Tibial nerve (tissue), 4 donors: Measurements from ENCODE around the gene LRRIQ3. TPM values are rescaled to one million over a fixed set of nuclear protein-coding genes. Genes with fewer than 3 reads are reported as not detected.

Experiments
- DNase-seq, 2 donors: peaks; one replicate each; pipeline ENCODE4 v3.0.0-alpha.2; 2019; ENCODE audit warnings: low spot score in 2 of 2
- H3K27ac ChIP-seq, 4 donors: fragments of 200-600 bp; sonication (generic) in 3 of 4; one replicate each; pipeline ENCODE4 v1.5.1; 2017 to 2019; ENCODE audit warnings: mild to moderate bottlenecking in 1 of 4
- H3K27me3 ChIP-seq, 2 donors: fragments of 200-600 bp; sonication (generic) in 1 of 2; one replicate each; pipeline versions ENCODE4 v1.5.1 to v1.6.0; 2017 to 2019
- H3K36me3 ChIP-seq, 3 donors: fragments of 200-600 bp; sonication (generic); one replicate each; pipeline ENCODE4 v1.5.1; 2018 to 2019
- H3K4me1 ChIP-seq, 4 donors: fragments of 200-600 bp; sonication (generic) in 3 of 4; one replicate each; pipeline ENCODE4 v1.5.1; 2017 to 2019
- H3K4me3 ChIP-seq, 4 donors: fragments of 200-600 bp; sonication (generic) in 3 of 4; one replicate each; pipeline ENCODE4 v1.5.1; 2017 to 2019; ENCODE audit warnings: mild to moderate bottlenecking in 1 of 4, moderate library complexity in 1 of 4
- H3K9me3 ChIP-seq, 4 donors: fragments of 200-600 bp; sonication (generic) in 3 of 4; one replicate each; pipeline ENCODE4 v1.5.1; 2017 to 2019
- CTCF ChIP-seq, 5 experiments: fragments of 200-600 bp in 3 of 5; fragments of 450-650 bp in 2 of 5; sonication (generic) in 3 of 5; IDR thresholded peaks; one replicate each; pipeline ENCODE4 v1.5.1; 2016 to 2019; ENCODE audit warnings: antibody characterized with exemption in 5 of 5, mild to moderate bottlenecking in 3 of 5, moderate library complexity in 2 of 5
- EP300 ChIP-seq, 2 donors: sonication (generic); formaldehyde crosslinking; IDR thresholded peaks; one replicate each; pipeline ENCODE4 v1.6.1; 2017; ENCODE audit warnings: antibody characterized with exemption in 2 of 2, mild to moderate bottlenecking in 1 of 2
- POLR2A ChIP-seq, 2 donors: fragments of 450-650 bp; IDR thresholded peaks; one replicate each; pipeline ENCODE4 v1.6.1; 2017; ENCODE audit warnings: antibody characterized with exemption in 2 of 2, mild to moderate bottlenecking in 2 of 2, moderate library complexity in 2 of 2
- WGBS, 2 donors: methylation state at CpG; one replicate each; pipeline ENCODE4 v1.1.5; 2018; 5-methylcytosine and 5-hydroxymethylcytosine counted together
- total RNA-seq, 4 donors: library from RNA; depleted of rRNA; stranded (reverse); fragments of >200 nt; gene quantifications; one replicate each; pipeline ENCODE4 v1.1.0, GENCODE V29; 2016

Gene LRRIQ3
- total RNA-seq, 4 donors from 2014 or later: 0.20 to 1.3 (median 0.55) TPM

GRCh38 chr1:74065081-74065480 is 132.9 kb downstream of the LRRIQ3 start:
- no peak overlapping the region for H3K27ac ChIP-seq
- no peak overlapping the region for H3K4me3 ChIP-seq
- no peak for DNase-seq
- H3K4me1 ChIP-seq: no peaks in the 10 kb centered on the region
- no peaks in the 10 kb centered on the region for H3K27me3 ChIP-seq
- no peaks in the 10 kb centered on the region for H3K36me3 ChIP-seq
- TF ChIP-seq CTCF (IDR thresholded peaks at IDR 0.05) (no peak), POLR2A (IDR thresholded peaks at IDR 0.05) (no peak), EP300 (IDR thresholded peaks at IDR 0.05) (no peak)
- H3K9me3 ChIP-seq: peaks cover 0 to 5% (median 0%) of the 10 kb centered on the region in 4 donors

- Histone ChIP-seq H3K27ac (no peak overlapping the region), H3K4me1 (no peaks in the 10 kb centered on the region), H3K36me3 (no peaks in the 10 kb centered on the region), H3K4me3 (no peak overlapping the region), H3K27me3 (no peaks in the 10 kb centered on the region), H3K9me3 (peaks cover 0 to 5% (median 0%) of the 10 kb centered on the region in 4 donors)
- no peak for DNase-seq
- no peak for TF ChIP-seq POLR2A (IDR thresholded peaks at IDR 0.05)
- TF ChIP-seq CTCF (IDR thresholded peaks at IDR 0.05): no peak
- no peak for TF ChIP-seq EP300 (IDR thresholded peaks at IDR 0.05)
Measured at GRCh38 chr1:74057719-74058118, 140.3 kb downstream of the LRRIQ3 start.

- no peak overlapping the region for H3K27ac ChIP-seq
- no peak for DNase-seq
- 62 to 65% methylated on average over 1 of the region's 1 CpG for WGBS, 2 donors
- no peaks in the 10 kb centered on the region for H3K4me1 ChIP-seq
- H3K27me3 ChIP-seq: no peaks in the 10 kb centered on the region
- H3K4me3 ChIP-seq: no peak overlapping the region
- no peaks in the 10 kb centered on the region for H3K36me3 ChIP-seq
- TF ChIP-seq EP300 (IDR thresholded peaks at IDR 0.05) (no peak), CTCF (IDR thresholded peaks at IDR 0.05) (no peak), POLR2A (IDR thresholded peaks at IDR 0.05) (no peak)
- H3K9me3 ChIP-seq: no peaks in the 10 kb centered on the region
Measured at GRCh38 chr1:74053407-74053806, 144.6 kb downstream of the LRRIQ3 start.

- Histone ChIP-seq H3K4me1 (no peaks in the 10 kb centered on the region), H3K27ac (no peak overlapping the region), H3K36me3 (no peaks in the 10 kb centered on the region), H3K9me3 (peaks cover 0 to 15% (median 0%) of the 10 kb centered on the region in 4 donors), H3K27me3 (no peaks in the 10 kb centered on the region), H3K4me3 (no peak overlapping the region)
- 53 to 55% methylated on average over 2 of the region's 2 CpGs for WGBS, 2 donors
- DNase-seq: no peak
- TF ChIP-seq POLR2A (IDR thresholded peaks at IDR 0.05): no peak
- no peak for TF ChIP-seq EP300 (IDR thresholded peaks at IDR 0.05)
- no peak for TF ChIP-seq CTCF (IDR thresholded peaks at IDR 0.05)
Measured at GRCh38 chr1:74050386-74050785, 147.6 kb downstream of the LRRIQ3 start.

GRCh38 chr1:74038042-74038441 is 159.9 kb downstream of the LRRIQ3 start:
- WGBS, 2 donors: 93 to 100% methylated on average over 1 to 3 of the region's 3 CpGs
- no peak for TF ChIP-seq CTCF (IDR thresholded peaks at IDR 0.05)
- no peak for TF ChIP-seq POLR2A (IDR thresholded peaks at IDR 0.05)
- TF ChIP-seq EP300 (IDR thresholded peaks at IDR 0.05): no peak
- no peak for DNase-seq

More at GRCh38 chr1:74038042-74038441, 159.9 kb downstream of the LRRIQ3 start:
- H3K4me1 ChIP-seq: no peaks in the 10 kb centered on the region
- peaks cover 0 to 8% (median 0%) of the 10 kb centered on the region in 4 donors for H3K9me3 ChIP-seq
- no peaks in the 10 kb centered on the region for H3K27me3 ChIP-seq
- H3K27ac ChIP-seq: no peak overlapping the region
- H3K4me3 ChIP-seq: no peak overlapping the region
- no peaks in the 10 kb centered on the region for H3K36me3 ChIP-seq
